Left hindlimb (tissue), 1 donor: Measurements from ENCODE around the gene GTF3C4.
A peak's percentile ranks its signal among the peaks of the same experiment; 100 is the strongest.

ENCODE experiments used
- DNase-seq: peaks from one replicate; pipeline ENCODE4 v3.0.0-alpha.2; 2018

GTF3C4 gene

GRCh38 chr9:132670457-132671391 lies at the start of gene GTF3C4:
GTF3C4 (plus strand) TSS chr9:132670464; CDS start chr9:132670599, 135 bp downstream.
- DNase-seq = peak; percentile 43

- no peak for DNase-seq
Measured at GRCh38 chr9:132622159-132622558, 48.1 kb upstream of the GTF3C4 start.

- no peak for DNase-seq
Measured at GRCh38 chr9:132626285-132626684, 44.0 kb upstream of the GTF3C4 start.

- DNase-seq = no peak
Measured at GRCh38 chr9:132627106-132627505, 43.2 kb upstream of the GTF3C4 start.

GRCh38 chr9:132627594-132627993 lies 42.7 kb upstream of the GTF3C4 start:
- DNase-seq = no peak

GRCh38 chr9:132628746-132629145 lies 41.5 kb upstream of the GTF3C4 start:
- no peak for DNase-seq

GRCh38 chr9:132630116-132630515 lies 40.1 kb upstream of the GTF3C4 start:
- DNase-seq = no peak

- no peak for DNase-seq
Measured at GRCh38 chr9:132630811-132631210, 39.5 kb upstream of the GTF3C4 start.

GRCh38 chr9:132631280-132631679 lies 39.0 kb upstream of the GTF3C4 start:
- DNase-seq = no peak

- DNase-seq = no peak
Measured at GRCh38 chr9:132631685-132632084, 38.6 kb upstream of the GTF3C4 start.

GRCh38 chr9:132632413-132633129 lies 37.7 kb upstream of the GTF3C4 start:
- no peak for DNase-seq

- DNase-seq = no peak
Measured at GRCh38 chr9:132634327-132634726, 35.9 kb upstream of the GTF3C4 start.

GRCh38 chr9:132637351-132637750 lies 32.9 kb upstream of the GTF3C4 start:
- DNase-seq = no peak

- no peak for DNase-seq
Measured at GRCh38 chr9:132637801-132638200, 32.5 kb upstream of the GTF3C4 start.

GRCh38 chr9:132638240-132638639 lies 32.0 kb upstream of the GTF3C4 start:
- DNase-seq = no peak

GRCh38 chr9:132639322-132639721 lies 30.9 kb upstream of the GTF3C4 start:
- no peak for DNase-seq

- no peak for DNase-seq
Measured at GRCh38 chr9:132641216-132641615, 29.0 kb upstream of the GTF3C4 start.

- DNase-seq = no peak
Measured at GRCh38 chr9:132644251-132644650, 26.0 kb upstream of the GTF3C4 start.

- DNase-seq = no peak
Measured at GRCh38 chr9:132645306-132645705, 25.0 kb upstream of the GTF3C4 start.

GRCh38 chr9:132645711-132646110 lies 24.6 kb upstream of the GTF3C4 start:
- no peak for DNase-seq

- DNase-seq = no peak
Measured at GRCh38 chr9:132646726-132647125, 23.5 kb upstream of the GTF3C4 start.

- no peak for DNase-seq
Measured at GRCh38 chr9:132647355-132647754, 22.9 kb upstream of the GTF3C4 start.

GRCh38 chr9:132647806-132648205 lies 22.5 kb upstream of the GTF3C4 start:
- no peak for DNase-seq

GRCh38 chr9:132648283-132648682 lies 22.0 kb upstream of the GTF3C4 start:
- no peak for DNase-seq
